CD14-positive monocyte (primary cell): ENCODE results near the gene LUC7L2. TPM values are rescaled to one million over a fixed set of nuclear protein-coding genes. Genes with fewer than 3 reads are reported as not detected.
"Not testable (repeated sequence)": the region's sequence is repeated elsewhere in the genome, so short reads cannot be mapped to it uniquely, and the experiment has no call there.

Experiments
- DNase-seq, 3 donors: peaks; one replicate each; pipeline ENCODE4 v3.0.0-alpha.2; 2011 to 2022
- H2AFZ ChIP-seq: 2 replicates; pipeline ENCODE4 v1.6.0; 2012; ENCODE audit warnings: mild to moderate bottlenecking, low read depth, low read length, inconsistent platforms; ENCODE audit not compliant: insufficient read depth, poor library complexity, severe bottlenecking
- H3K27ac ChIP-seq, 2 donors: 1 replicate in 1 of 2; 2 replicates in 1 of 2; pipeline ENCODE4 v1.5.1; 2012 to 2013; ENCODE audit warnings: low read length in 2 of 2, control low read depth in 1 of 2, inconsistent platforms in 1 of 2, low read depth in 1 of 2, mild to moderate bottlenecking in 1 of 2
- H3K27me3 ChIP-seq, 2 donors: one replicate each; pipeline versions ENCODE4 v1.6.0 to v1.6.1; 2011 to 2013; ENCODE audit warnings: low read length in 2 of 2; ENCODE audit not compliant: control insufficient read depth in 2 of 2, insufficient read depth in 2 of 2
- H3K36me3 ChIP-seq, 2 donors: replicated peaks in 1 of 2; 1 replicate in 1 of 2; 2 replicates in 1 of 2; pipeline versions ENCODE4 v1.5.1 to v1.6.1; 2012 to 2013; ENCODE audit warnings: low read length in 2 of 2, control low read depth in 1 of 2, inconsistent platforms in 1 of 2, mild to moderate bottlenecking in 1 of 2; ENCODE audit not compliant: insufficient read depth in 2 of 2, control insufficient read depth in 1 of 2
- H3K4me1 ChIP-seq, 2 donors: 1 replicate in 1 of 2; 2 replicates in 1 of 2; pipeline versions ENCODE4 v1.5.1 to v1.6.1; 2012 to 2013; ENCODE audit warnings: low read length in 2 of 2, control low read depth in 1 of 2, inconsistent platforms in 1 of 2, mild to moderate bottlenecking in 1 of 2, moderate library complexity in 1 of 2; ENCODE audit not compliant: insufficient read depth in 2 of 2, control insufficient read depth in 1 of 2
- H3K4me2 ChIP-seq: replicated peaks from 2 replicates; pipeline ENCODE3; 2012; ENCODE audit warnings: low read length, moderate library complexity, mild to moderate bottlenecking; ENCODE audit not compliant: poor library complexity, severe bottlenecking; ENCODE audit errors: extremely low read depth
- H3K4me3 ChIP-seq, 3 experiments: fragments of 200-600 bp in 1 of 3; sonication (generic) in 1 of 3; replicated peaks in 1 of 3; 1 replicate in 2 of 3; 2 replicates in 1 of 3; pipeline ENCODE4 v1.5.1; 2011 to 2013; ENCODE audit warnings: low read length in 3 of 3, mild to moderate bottlenecking in 3 of 3, control low read depth in 2 of 3, low read depth in 2 of 3, inconsistent platforms in 1 of 3, moderate library complexity in 1 of 3
- H3K79me2 ChIP-seq: 2 replicates; pipeline ENCODE4 v1.6.0; 2012; ENCODE audit warnings: mild to moderate bottlenecking, control low read depth, inconsistent platforms, low read length, moderate library complexity; ENCODE audit not compliant: insufficient read depth
- H3K9ac ChIP-seq: 2 replicates; pipeline ENCODE4 v1.6.0; 2017; ENCODE audit warnings: low read length, mild to moderate bottlenecking; ENCODE audit not compliant: insufficient read depth, poor library complexity, severe bottlenecking
- H3K9me3 ChIP-seq, 2 donors: replicated peaks in 1 of 2; 1 replicate in 1 of 2; 2 replicates in 1 of 2; pipeline versions ENCODE4 v1.5.1 to v1.6.1; 2012 to 2013; ENCODE audit warnings: low read length in 2 of 2, control low read depth in 1 of 2; ENCODE audit not compliant: control insufficient read depth in 1 of 2, insufficient read depth in 1 of 2
- H4K20me1 ChIP-seq: 2 replicates; pipeline ENCODE4 v1.6.0; 2012; ENCODE audit warnings: mild to moderate bottlenecking, low read length, control low read depth, moderate library complexity; ENCODE audit not compliant: insufficient read depth
- H3K27ac Mint-ChIP-seq, 7 donors: one replicate each; pipeline ENCODE4 v1.8.0; 2020; ENCODE audit warnings: mild to moderate bottlenecking in 7 of 7, mixed read lengths in 7 of 7, moderate library complexity in 6 of 7, inconsistent platforms in 2 of 7
- H3K27me3 Mint-ChIP-seq, 3 donors: one replicate each; pipeline ENCODE4 v1.8.0; 2021 to 2022; ENCODE audit warnings: low read depth in 3 of 3, mild to moderate bottlenecking in 3 of 3, mixed read lengths in 3 of 3, moderate library complexity in 3 of 3, inconsistent platforms in 1 of 3
- H3K36me3 Mint-ChIP-seq, 2 donors: one replicate each; pipeline ENCODE4 v1.8.0; 2020; ENCODE audit warnings: mixed read lengths in 2 of 2, inconsistent platforms in 1 of 2, mild to moderate bottlenecking in 1 of 2
- H3K4me1 Mint-ChIP-seq: one replicate; pipeline ENCODE4 v1.8.0; 2020; ENCODE audit warnings: mild to moderate bottlenecking, mixed read lengths
- H3K4me3 Mint-ChIP-seq, 2 donors: one replicate each; pipeline ENCODE4 v1.8.0; 2020; ENCODE audit warnings: mild to moderate bottlenecking in 2 of 2, mixed read lengths in 2 of 2, moderate library complexity in 1 of 2
- H3K9me3 Mint-ChIP-seq, 7 donors: one replicate each; pipeline ENCODE4 v1.8.0; 2020 to 2022; ENCODE audit warnings: mixed read lengths in 7 of 7, mild to moderate bottlenecking in 6 of 7, moderate library complexity in 6 of 7, inconsistent platforms in 2 of 7
- WGBS: methylation state at CpG from one replicate; pipeline ENCODE4 v1.1.5; 2013; ENCODE audit warnings: missing lambda C conversion rate; ENCODE audit not compliant: insufficient coverage; 5-methylcytosine and 5-hydroxymethylcytosine counted together
- intact Hi-C, 2 donors: fragments of 100-400 bp; cut with micrococcal nuclease; formaldehyde crosslinking; loops; one replicate each; pipeline versions ENCODE4 v1.15.0 to v1.15.1; 2023
- polyA plus RNA-seq, 3 donors: library from polyadenylated mRNA; depleted of rRNA in 1 of 3; unstranded in 2 of 3; stranded (reverse) in 1 of 3; fragments of 300-500 nt in 2 of 3; fragments of >200 nt in 1 of 3; fragmentation: Illumina TruSeq in 2 of 3; gene quantifications; 1 replicate in 2 of 3; 2 replicates in 1 of 3; pipeline ENCODE4 v1.2.3, GENCODE V29; 2012 to 2021
- TF ChIP-seq, protein P1 (sequence below): fragments of 200-600 bp; IDR thresholded peaks from one replicate; pipeline ENCODE4 v1.8.0; 2022; ENCODE audit warnings: antibody characterized with exemption, mild to moderate bottlenecking

Gene LUC7L2
- polyA plus RNA-seq, 3 donors, result 24.7 to 54.5 (median 26.8) TPM

DNA sequence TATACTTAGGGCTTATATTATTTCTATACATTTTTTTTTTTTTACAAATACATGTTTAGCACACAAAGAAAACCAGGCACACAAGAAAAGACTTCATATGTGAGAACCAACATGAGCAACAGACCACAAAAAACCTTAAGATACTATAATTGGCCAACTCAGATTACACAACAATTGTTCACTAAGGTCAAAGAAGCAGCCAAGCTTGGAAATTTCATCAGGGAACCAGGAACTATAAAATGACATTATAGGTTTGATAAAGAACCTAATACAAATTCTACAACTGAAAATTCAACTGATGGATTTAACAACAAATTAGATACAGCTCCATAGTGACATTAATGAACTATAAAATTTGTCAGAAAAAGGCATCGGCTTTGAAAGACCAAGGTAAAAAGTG lies 4.4 kb upstream of the LUC7L2 start:
- no peaks in the 10 kb centered on the region for H3K9me3 ChIP-seq
- DNase-seq, result peak; percentile 47 to 71 (median 64)
- no peak overlapping the region for H2AFZ ChIP-seq
- H3K4me2 ChIP-seq, result no peak overlapping the region
- Mint-ChIP-seq H3K9me3 (no peaks in the 10 kb centered on the region), H3K27me3 (no peaks in the 10 kb centered on the region), H3K27ac (peak overlapping the region in 6 of 7 donors; percentile 13 to 92 (median 72)), H3K4me3 (no peak overlapping the region), H3K36me3 (peaks cover 13 to 14% of the 10 kb centered on the region in 2 donors), H3K4me1 (peaks cover 23% of the 10 kb centered on the region)
- intact Hi-C loops, result no loop called here
- H3K27ac ChIP-seq, result peak overlapping the region in 1 of 2 donors; percentile 37
- WGBS, result no CpG with 5 or more reads among the region's 1 CpG
- H4K20me1 ChIP-seq, result peaks cover under 1% of the 10 kb centered on the region
- no peak overlapping the region for H3K4me3 ChIP-seq
- no peak overlapping the region for H3K9ac ChIP-seq
- H3K27me3 ChIP-seq, result no peaks in the 10 kb centered on the region
- peaks cover 0 to 10% of the 10 kb centered on the region in 2 donors for H3K36me3 ChIP-seq
- H3K79me2 ChIP-seq, result peaks cover 42% of the 10 kb centered on the region
- peaks cover 22 to 36% of the 10 kb centered on the region in 2 donors for H3K4me1 ChIP-seq
- TF ChIP-seq, protein P1, sequence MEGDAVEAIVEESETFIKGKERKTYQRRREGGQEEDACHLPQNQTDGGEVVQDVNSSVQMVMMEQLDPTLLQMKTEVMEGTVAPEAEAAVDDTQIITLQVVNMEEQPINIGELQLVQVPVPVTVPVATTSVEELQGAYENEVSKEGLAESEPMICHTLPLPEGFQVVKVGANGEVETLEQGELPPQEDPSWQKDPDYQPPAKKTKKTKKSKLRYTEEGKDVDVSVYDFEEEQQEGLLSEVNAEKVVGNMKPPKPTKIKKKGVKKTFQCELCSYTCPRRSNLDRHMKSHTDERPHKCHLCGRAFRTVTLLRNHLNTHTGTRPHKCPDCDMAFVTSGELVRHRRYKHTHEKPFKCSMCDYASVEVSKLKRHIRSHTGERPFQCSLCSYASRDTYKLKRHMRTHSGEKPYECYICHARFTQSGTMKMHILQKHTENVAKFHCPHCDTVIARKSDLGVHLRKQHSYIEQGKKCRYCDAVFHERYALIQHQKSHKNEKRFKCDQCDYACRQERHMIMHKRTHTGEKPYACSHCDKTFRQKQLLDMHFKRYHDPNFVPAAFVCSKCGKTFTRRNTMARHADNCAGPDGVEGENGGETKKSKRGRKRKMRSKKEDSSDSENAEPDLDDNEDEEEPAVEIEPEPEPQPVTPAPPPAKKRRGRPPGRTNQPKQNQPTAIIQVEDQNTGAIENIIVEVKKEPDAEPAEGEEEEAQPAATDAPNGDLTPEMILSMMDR, result no peak

DNA sequence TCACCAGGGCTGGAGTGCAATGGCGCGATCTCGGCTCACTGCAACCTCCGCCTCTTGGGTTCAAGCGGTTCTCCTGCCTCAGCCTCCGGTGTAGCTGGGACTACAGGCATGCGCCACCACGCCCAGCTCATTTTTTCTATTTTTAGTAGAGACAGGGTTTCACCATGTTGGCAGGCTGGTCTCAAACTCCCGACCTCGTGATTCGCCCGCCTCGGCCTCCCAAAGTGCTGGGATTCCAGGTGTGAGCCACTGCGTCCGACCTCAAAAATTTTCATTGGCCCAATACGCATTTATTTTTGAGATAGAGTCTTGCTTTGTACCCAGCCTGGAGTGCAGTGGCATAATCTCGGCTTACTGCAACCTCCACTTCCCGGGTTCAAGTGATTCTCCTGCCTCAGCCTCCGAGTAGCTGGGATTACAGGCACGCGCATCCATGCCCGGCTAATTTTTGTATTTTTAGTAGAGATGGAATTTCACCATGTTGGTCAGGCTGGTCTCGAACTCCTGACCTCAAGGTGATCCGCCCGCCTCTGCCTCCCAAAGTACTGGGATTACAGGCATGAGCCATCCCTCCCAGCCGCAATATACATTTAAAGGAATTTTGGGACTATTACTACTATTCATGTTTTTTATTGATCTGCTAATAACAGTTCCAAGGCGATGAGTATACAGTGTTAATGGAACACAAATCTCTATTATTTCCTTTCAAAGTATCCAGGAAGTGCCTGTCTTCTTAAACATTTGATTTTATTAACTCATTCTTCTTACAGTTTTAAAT lies 1.8 kb upstream of the LUC7L2 start:
- H3K9me3 Mint-ChIP-seq, H3K36me3 Mint-ChIP-seq, H3K9me3 ChIP-seq, DNase-seq, H3K27me3 Mint-ChIP-seq, intact Hi-C loops, H3K36me3 ChIP-seq, H3K27me3 ChIP-seq: not testable (repeated sequence)
- 98% methylated on average over 14 of the region's 27 CpGs for WGBS
- Histone ChIP-seq H3K9ac (peak overlapping the region; percentile 93), H3K4me3 (peak overlapping the region in 2 of 3 experiments; percentile 92 to 93), H3K27ac (peak overlapping the region; percentile 94 to 100), H2AFZ (peak overlapping the region; percentile 77), H4K20me1 (peaks cover 19% of the 10 kb centered on the region), H3K4me1 (peaks cover 29 to 56% of the 10 kb centered on the region in 2 donors), H3K4me2 (peak overlapping the region; percentile 97), H3K79me2 (peaks cover 61% of the 10 kb centered on the region)
- peaks cover 40% of the 10 kb centered on the region for H3K4me1 Mint-ChIP-seq
- H3K27ac Mint-ChIP-seq, result peak overlapping the region in 6 of 7 donors; percentile 95 to 99 (median 99)
- H3K4me3 Mint-ChIP-seq, result peak overlapping the region; percentile 97 to 98
